ENCODE measurements around the gene CAMTA1. TPM values are rescaled to one million over a fixed set of nuclear protein-coding genes. Genes with fewer than 3 reads are reported as not detected.

The CAMTA1 gene
- total RNA-seq, 6 experiments from 2014 or later: 78.1 to 96.6 (median 86.1) TPM

DNA sequence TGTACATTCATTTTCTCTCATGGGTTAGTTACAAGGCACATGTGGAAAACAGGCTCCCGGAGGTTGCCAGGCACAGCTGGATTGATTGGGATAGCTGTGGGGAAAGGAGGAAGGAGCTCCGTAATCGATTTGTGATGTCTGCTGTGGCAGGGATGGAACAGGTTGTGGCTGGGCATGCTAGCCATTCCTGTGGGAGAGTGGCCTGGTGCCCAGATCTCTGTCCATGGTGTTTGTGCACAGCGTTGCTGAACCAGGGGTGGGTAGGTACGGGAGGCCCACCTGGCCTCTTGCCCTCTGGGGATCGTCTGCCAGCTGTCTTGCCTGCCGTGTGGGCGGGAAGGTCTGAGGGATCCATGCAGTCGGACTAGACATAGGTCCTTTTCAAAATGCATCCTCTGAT is 683.0 kb downstream of the CAMTA1 start:
- TF ChIP-seq, protein P1, sequence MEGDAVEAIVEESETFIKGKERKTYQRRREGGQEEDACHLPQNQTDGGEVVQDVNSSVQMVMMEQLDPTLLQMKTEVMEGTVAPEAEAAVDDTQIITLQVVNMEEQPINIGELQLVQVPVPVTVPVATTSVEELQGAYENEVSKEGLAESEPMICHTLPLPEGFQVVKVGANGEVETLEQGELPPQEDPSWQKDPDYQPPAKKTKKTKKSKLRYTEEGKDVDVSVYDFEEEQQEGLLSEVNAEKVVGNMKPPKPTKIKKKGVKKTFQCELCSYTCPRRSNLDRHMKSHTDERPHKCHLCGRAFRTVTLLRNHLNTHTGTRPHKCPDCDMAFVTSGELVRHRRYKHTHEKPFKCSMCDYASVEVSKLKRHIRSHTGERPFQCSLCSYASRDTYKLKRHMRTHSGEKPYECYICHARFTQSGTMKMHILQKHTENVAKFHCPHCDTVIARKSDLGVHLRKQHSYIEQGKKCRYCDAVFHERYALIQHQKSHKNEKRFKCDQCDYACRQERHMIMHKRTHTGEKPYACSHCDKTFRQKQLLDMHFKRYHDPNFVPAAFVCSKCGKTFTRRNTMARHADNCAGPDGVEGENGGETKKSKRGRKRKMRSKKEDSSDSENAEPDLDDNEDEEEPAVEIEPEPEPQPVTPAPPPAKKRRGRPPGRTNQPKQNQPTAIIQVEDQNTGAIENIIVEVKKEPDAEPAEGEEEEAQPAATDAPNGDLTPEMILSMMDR (IDR thresholded peaks at IDR 0.05): no peak
- Mint-ChIP-seq H3K36me3 (ENCODE audit: low read depth) (no peaks in the 10 kb centered on the region), H3K27me3 (ENCODE audit: insufficient read depth) (peaks cover 1% of the 10 kb centered on the region; the same call in 1 of the 2 replicates), H3K9me3 (no peaks in the 10 kb centered on the region), H3K27ac (no peak overlapping the region), H3K4me3 (no peak overlapping the region), H3K4me1 (ENCODE audit: low read depth) (peaks cover 38% of the 10 kb centered on the region)
- peak; percentile 2 for DNase-seq

DNA sequence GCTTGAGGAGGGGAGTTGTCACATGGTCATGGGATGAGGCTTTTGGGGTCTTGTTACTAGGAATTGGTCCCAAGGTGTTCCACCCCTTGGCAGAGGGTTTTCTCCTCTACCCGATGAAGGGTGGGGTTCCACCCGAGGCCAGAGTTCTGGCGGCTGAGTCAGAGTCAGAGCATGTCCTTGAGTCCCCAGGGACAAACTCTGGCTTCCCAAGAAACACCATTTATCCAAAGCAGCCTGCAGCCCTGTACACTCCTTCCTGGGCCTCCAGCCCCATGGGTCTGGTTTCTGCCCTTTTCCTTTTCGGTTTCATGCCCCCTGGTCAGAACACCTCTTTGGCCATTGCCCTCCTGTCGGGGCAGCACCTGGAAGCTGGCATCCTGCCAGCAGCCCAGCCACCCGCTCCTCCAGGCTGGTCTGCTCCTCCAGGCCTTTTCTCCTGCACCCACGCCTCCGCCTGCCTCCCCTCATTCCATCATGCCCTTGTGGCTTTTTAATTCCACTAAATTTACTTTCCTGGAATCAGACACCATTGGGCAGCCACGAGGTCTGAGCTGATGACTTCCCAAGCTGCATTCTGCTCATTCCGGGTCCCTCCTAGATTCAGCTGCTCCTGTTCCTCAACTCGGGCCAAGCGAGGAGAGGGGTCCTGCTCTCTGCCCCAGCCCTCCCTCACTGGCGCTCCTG is 684.1 kb downstream of the CAMTA1 start:
- H3K4me3 Mint-ChIP-seq: no peak overlapping the region
- H3K4me1 Mint-ChIP-seq (ENCODE audit: low read depth): peaks cover 38% of the 10 kb centered on the region
- no peaks in the 10 kb centered on the region for H3K36me3 Mint-ChIP-seq (ENCODE audit: low read depth)
- H3K27ac Mint-ChIP-seq: peak overlapping the region; percentile 100
- DNase-seq: no peak
- TF ChIP-seq, protein P1 (IDR thresholded peaks at IDR 0.05): no peak
- H3K27me3 Mint-ChIP-seq (ENCODE audit: insufficient read depth): peaks cover 1% of the 10 kb centered on the region; the same call in 1 of the 2 replicates
- H3K9me3 Mint-ChIP-seq: no peaks in the 10 kb centered on the region

DNA sequence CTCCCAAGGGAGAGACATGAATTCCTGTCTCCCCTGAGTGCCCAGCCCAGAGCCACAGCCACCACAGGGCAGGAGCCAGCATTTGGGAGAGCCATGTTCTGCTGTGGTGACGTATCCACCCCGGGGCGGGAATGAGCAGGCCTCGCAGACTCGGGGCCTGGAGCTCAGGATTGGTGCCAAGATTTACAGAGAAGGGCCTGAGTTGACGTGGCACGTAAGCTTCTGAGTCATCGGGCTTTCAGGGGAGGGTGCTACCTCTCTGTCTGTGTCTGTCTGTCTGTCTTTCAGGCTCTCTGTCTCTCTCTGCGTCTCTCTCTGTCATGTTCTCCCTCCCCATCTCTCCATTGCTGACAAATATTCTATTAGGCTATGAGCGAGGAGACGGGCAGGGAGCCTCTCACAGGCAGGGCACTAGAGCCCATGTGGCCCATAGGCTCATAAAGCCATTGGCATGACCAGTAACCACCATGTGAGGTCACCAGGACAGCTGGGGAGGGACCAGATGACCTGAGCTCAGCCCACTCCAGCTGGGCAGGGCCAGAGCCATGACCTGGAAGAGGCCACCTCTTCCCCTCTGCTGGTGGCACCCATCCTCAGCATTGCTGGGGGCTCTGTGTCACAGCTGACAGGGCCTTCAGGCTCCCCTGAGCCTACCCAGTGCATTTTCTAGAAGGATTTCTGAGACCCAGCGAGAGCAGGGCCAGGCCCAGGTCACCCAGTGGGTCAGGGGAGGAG is 685.8 kb downstream of the CAMTA1 start:
- Mint-ChIP-seq H3K27ac (peak overlapping the region; percentile 100), H3K4me3 (peak overlapping the region; percentile 72), H3K27me3 (ENCODE audit: insufficient read depth) (peaks cover 1% of the 10 kb centered on the region; the same call in 1 of the 2 replicates), H3K36me3 (ENCODE audit: low read depth) (no peaks in the 10 kb centered on the region), H3K9me3 (no peaks in the 10 kb centered on the region), H3K4me1 (ENCODE audit: low read depth) (peaks cover 38% of the 10 kb centered on the region)
- TF ChIP-seq, protein P1 (IDR thresholded peaks at IDR 0.05): no peak
- DNase-seq: peak; percentile 99

DNA sequence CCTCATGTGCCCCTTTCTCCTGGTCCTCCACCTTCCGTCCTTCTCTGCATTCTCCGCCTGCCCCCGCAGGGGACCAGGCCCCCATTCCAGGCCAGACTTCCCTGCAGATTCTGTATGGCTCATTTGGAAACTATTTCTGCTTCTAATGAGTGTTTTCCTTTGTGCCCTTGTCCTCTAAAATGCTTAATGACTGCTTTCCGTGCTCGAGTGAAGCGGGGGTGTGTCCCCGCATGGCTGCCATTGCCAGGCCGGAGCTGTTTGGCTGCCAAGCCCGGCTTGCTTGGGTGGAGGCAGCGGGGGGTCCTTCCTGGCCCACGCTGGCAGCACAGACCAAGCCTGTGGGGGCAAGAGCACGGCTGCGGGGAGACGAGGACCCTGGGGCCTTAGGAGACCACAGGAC is 686.6 kb downstream of the CAMTA1 start:
- peak overlapping the region; percentile 100 for H3K27ac Mint-ChIP-seq
- no peaks in the 10 kb centered on the region for H3K36me3 Mint-ChIP-seq (ENCODE audit: low read depth)
- DNase-seq: peak; percentile 80
- peak overlapping the region; percentile 72 for H3K4me3 Mint-ChIP-seq
- H3K27me3 Mint-ChIP-seq (ENCODE audit: insufficient read depth): peaks cover 1% of the 10 kb centered on the region; the same call in 1 of the 2 replicates
- TF ChIP-seq, protein P1 (IDR thresholded peaks at IDR 0.05): no peak
- H3K9me3 Mint-ChIP-seq: no peaks in the 10 kb centered on the region
- H3K4me1 Mint-ChIP-seq (ENCODE audit: low read depth): peaks cover 38% of the 10 kb centered on the region

DNA sequence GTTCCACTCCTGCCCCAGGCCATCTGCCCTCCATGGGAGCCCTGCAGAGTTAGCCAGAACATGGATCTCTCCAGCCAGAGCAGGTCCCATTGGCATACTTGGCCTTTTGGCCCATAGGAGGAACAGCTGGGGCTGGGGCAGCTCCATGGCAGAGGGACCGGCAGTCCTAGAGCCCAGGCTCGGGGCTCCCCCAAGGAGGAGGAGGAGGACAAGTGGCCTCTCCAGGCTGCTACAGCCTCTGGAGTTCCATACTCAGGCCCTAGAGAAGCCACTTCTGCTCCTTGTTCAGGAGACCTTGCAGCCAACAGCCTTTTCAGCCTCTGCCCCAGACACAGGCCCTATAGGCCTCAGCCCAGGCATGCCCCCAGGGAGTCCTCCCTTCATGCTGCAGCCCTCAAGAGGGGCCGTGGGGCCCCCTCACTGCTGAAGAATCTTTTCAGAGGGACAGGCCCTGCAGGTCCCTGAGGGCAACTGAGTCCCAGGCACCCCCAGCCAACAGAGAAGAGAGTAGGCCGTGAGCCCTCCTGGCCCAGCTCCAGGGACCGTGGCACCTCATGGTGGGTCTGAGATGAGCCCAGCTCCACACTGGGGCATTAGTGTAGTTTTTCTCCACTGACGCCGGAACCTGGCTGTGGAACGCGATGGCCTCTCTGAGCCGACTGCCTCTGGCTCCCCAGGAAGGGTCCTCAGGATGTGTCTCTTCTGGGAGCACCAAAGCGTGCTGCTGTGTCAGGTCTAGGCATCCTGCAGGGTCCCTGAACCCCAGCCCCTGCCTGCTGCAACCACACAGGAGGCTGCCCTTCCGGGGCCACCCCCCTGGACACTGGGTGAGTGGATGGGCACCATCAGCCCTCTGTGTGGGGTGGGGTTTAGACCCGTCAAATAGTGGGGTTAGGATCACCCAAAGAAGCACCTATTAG is 688.2 kb downstream of the CAMTA1 start:
- Mint-ChIP-seq H3K9me3 (no peaks in the 10 kb centered on the region), H3K4me1 (ENCODE audit: low read depth) (peaks cover 39% of the 10 kb centered on the region), H3K36me3 (ENCODE audit: low read depth) (no peaks in the 10 kb centered on the region), H3K27ac (no peak overlapping the region), H3K27me3 (ENCODE audit: insufficient read depth) (peaks cover 1% of the 10 kb centered on the region; the same call in 1 of the 2 replicates), H3K4me3 (no peak overlapping the region)
- no peak for DNase-seq
- TF ChIP-seq, protein P1 (IDR thresholded peaks at IDR 0.05): no peak
